Kidney (tissue), 14 donors: ENCODE measurements around the gene OR1F1. TPM values are rescaled to one million over a fixed set of nuclear protein-coding genes. Genes with fewer than 3 reads are reported as not detected.

Experiments
- DNase-seq, 5 donors: peaks; one replicate each; pipeline ENCODE4 v3.0.0-alpha.2; 2013 to 2020
- FAIRE-seq: peaks from 2 replicates; lab custom pipeline; 2012; peaks lifted over from hg19 to GRCh38; lab: Jason Lieb, UNC
- H3K27ac ChIP-seq, 2 donors: one replicate each; pipeline ENCODE4 v1.7.0; 2013; ENCODE audit warnings: low read depth in 2 of 2, low read length in 2 of 2, inconsistent platforms in 1 of 2
- H3K27me3 ChIP-seq: one replicate; pipeline ENCODE4 v1.7.1; 2013; ENCODE audit warnings: low read length, inconsistent platforms; ENCODE audit not compliant: control insufficient read depth, insufficient read depth
- H3K36me3 ChIP-seq, 3 donors: one replicate each; pipeline versions ENCODE4 v1.7.0 to v1.7.1; 2013; ENCODE audit warnings: low read length in 3 of 3, control low read depth in 1 of 3, inconsistent platforms in 1 of 3; ENCODE audit not compliant: insufficient read depth in 3 of 3, control insufficient read depth in 2 of 3
- H3K4me1 ChIP-seq, 3 donors: one replicate each; pipeline versions ENCODE4 v1.7.0 to v1.7.1; 2013; ENCODE audit warnings: low read length in 3 of 3, inconsistent platforms in 1 of 3, low read depth in 1 of 3; ENCODE audit not compliant: control insufficient read depth in 2 of 3, insufficient read depth in 2 of 3
- H3K4me3 ChIP-seq, 3 donors: one replicate each; pipeline versions ENCODE4 v1.7.0 to v1.8.1; 2013; ENCODE audit warnings: low read length in 3 of 3, control low read depth in 1 of 3, inconsistent platforms in 1 of 3
- H3K9ac ChIP-seq, 3 donors: one replicate each; pipeline versions ENCODE4 v1.7.0 to v1.7.1; 2013; ENCODE audit warnings: low read length in 3 of 3, control low read depth in 1 of 3, inconsistent platforms in 1 of 3
- H3K9me3 ChIP-seq, 3 donors: one replicate each; pipeline versions ENCODE4 v1.7.0 to v1.7.1; 2013; ENCODE audit warnings: low read length in 3 of 3, control low read depth in 1 of 3, inconsistent platforms in 1 of 3; ENCODE audit not compliant: control insufficient read depth in 2 of 3, insufficient read depth in 1 of 3
- intact Hi-C: fragments of 100-400 bp; cut with DNase I; formaldehyde crosslinking; loops from one replicate; pipeline ENCODE4 v1.11.1; 2022
- polyA plus RNA-seq: library from polyadenylated mRNA; stranded (reverse); fragments of 350-450 nt; fragmentation: Illumina TruSeq; extraction: RNeasy Lipid Tissue Mini Kit (QIAGEN cat#74804); gene quantifications from one replicate; pipeline ENCODE4 v1.2.3, GENCODE V29; 2014; ENCODE audit warnings: low read depth, low replicate concordance; ENCODE audit not compliant: insufficient read depth
- total RNA-seq: library from RNA; stranded (reverse); fragmentation: NEBNext Ultra II Directional; extraction: Animal tissue kit (Norgen Biotek cat#: 25700); gene quantifications from one replicate; pipeline ENCODE4 v1.2.1, GENCODE V29; 2021
- TF ChIP-seq, protein P1 (sequence below): IDR thresholded peaks from 3 replicates; pipeline ENCODE4 v1.5.1; 2012; ENCODE audit warnings: mild to moderate bottlenecking, moderate library complexity, borderline replicate concordance; ENCODE audit not compliant: insufficient read depth; ENCODE audit errors: extremely low read depth
- donor health status: control.
- donor health status: control.
- donor health status: control.
- donor health status: control.
- donor health status: control.
- donor health status: DM: yes; HTN: yes; CAD: no.
- donor health status: Normal renal cell carcinoma (clear cell type).

Gene OR1F1
- total and polyA plus RNA-seq, 2 donors from 2014 or later = not detected

DNA sequence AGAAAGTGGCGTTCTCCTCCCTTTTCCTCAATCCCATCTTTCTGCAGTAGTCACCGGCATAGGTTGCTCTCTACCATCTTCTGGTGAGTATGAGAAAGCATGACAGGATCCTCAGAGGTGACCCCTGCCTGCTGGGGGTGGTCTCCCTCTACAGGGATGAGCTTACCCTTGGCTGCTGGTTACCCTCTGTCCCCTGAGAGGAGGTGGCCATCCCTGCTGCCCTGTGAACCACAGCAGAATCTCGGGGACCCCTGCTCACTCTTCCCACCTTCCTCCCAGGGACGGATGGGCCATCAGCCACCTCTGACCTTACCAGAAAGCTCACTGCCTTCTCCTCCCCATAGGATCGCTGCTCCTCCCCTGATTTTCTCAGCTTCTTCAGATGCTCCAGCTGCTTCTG lies 60.6 kb downstream of the OR1F1 start:
- no peak overlapping the region for H3K4me3 ChIP-seq
- H3K4me1 ChIP-seq = no peaks in the 10 kb centered on the region
- TF ChIP-seq, protein P1, sequence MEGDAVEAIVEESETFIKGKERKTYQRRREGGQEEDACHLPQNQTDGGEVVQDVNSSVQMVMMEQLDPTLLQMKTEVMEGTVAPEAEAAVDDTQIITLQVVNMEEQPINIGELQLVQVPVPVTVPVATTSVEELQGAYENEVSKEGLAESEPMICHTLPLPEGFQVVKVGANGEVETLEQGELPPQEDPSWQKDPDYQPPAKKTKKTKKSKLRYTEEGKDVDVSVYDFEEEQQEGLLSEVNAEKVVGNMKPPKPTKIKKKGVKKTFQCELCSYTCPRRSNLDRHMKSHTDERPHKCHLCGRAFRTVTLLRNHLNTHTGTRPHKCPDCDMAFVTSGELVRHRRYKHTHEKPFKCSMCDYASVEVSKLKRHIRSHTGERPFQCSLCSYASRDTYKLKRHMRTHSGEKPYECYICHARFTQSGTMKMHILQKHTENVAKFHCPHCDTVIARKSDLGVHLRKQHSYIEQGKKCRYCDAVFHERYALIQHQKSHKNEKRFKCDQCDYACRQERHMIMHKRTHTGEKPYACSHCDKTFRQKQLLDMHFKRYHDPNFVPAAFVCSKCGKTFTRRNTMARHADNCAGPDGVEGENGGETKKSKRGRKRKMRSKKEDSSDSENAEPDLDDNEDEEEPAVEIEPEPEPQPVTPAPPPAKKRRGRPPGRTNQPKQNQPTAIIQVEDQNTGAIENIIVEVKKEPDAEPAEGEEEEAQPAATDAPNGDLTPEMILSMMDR = no peak
- no peaks in the 10 kb centered on the region for H3K27me3 ChIP-seq
- no peak overlapping the region for H3K27ac ChIP-seq
- no peaks in the 10 kb centered on the region for H3K9me3 ChIP-seq
- DNase-seq (peak in 1 of 5 donors; percentile 42), FAIRE-seq (no peak)
- no peaks in the 10 kb centered on the region for H3K36me3 ChIP-seq
- no peak overlapping the region for H3K9ac ChIP-seq
- intact Hi-C loops = no loop called here

DNA sequence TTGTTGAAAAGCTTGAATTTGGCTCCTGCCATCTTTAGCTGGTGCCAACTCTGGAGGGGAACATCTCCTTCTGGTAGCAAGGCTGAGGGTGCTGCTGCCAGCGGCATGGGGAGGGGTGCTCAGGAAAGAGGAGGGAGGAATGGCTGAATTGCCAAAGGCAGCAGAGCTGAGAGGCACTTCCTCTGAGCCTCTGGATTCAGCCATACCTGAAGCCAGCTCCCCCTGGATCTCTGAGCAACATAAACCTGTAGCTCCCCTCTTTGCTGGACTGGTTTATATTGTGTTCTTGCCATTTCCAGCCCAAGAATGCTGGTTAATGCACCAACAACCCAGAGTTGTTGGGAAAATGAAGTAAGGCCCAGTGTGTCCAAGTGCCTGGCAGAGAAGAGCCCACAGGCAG lies 61.0 kb downstream of the OR1F1 start:
- no peaks in the 10 kb centered on the region for H3K4me1 ChIP-seq
- no peaks in the 10 kb centered on the region for H3K9me3 ChIP-seq
- H3K4me3 ChIP-seq = no peak overlapping the region
- DNase-seq = peak in 1 of 5 donors; percentile 18
- TF ChIP-seq, protein P1 = no peak
- H3K27ac ChIP-seq = no peak overlapping the region
- no peak overlapping the region for H3K9ac ChIP-seq
- no peaks in the 10 kb centered on the region for H3K27me3 ChIP-seq
- FAIRE-seq = no peak
- no peaks in the 10 kb centered on the region for H3K36me3 ChIP-seq
- intact Hi-C loops = no loop called here

DNA sequence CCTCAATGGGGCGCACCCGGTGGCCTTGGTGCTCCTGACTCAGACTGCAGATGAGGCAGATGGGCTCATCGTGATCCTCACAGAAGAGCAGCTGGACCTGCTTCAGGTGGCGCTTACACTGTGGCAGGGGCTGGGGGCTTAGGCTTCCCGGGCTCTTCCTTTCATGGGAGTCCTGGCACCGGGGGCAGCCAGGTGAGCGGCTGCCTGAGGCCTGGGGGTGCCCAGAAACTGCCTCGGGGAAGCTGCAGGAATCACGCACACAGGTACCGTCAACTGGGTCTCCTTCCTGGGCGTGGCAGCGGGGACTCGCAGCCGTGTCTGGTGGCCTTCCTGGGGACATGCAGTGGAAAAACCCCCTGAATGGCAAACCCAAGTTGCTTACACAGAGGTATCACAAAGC lies 61.4 kb downstream of the OR1F1 start:
- DNase-seq = peak in 1 of 5 donors; percentile 50
- intact Hi-C loops = no loop called here

More for the DNA sequence above, 61.4 kb downstream of the OR1F1 start:
- no peak for FAIRE-seq
- no peaks in the 10 kb centered on the region for H3K4me1 ChIP-seq
- TF ChIP-seq, protein P1 = no peak
- H3K36me3 ChIP-seq = no peaks in the 10 kb centered on the region
- H3K27me3 ChIP-seq = no peaks in the 10 kb centered on the region
- H3K4me3 ChIP-seq = no peak overlapping the region
- no peak overlapping the region for H3K9ac ChIP-seq
- no peaks in the 10 kb centered on the region for H3K9me3 ChIP-seq
- H3K27ac ChIP-seq = no peak overlapping the region
